Activated T-cell treated with anti-CD3 and anti-CD28 coated beads for 24 hours (primary cell): ENCODE measurements around the gene CTPS1.

Experiments used
- DNase-seq: peaks from one replicate; pipeline ENCODE4 v3.0.0-alpha.2; 2020; ENCODE audit warnings: low read depth

The CTPS1 gene

GRCh38 chr1:41025979-41026819, 46.7 kb downstream of the CTPS1 start:
- DNase-seq = no peak

- no peak for DNase-seq
These were observed 48.6 kb downstream of the CTPS1 start for GRCh38 chr1:41028034-41028642.

GRCh38 chr1:41030872-41031616, 51.5 kb downstream of the CTPS1 start:
- no peak for DNase-seq

GRCh38 chr1:41032147-41032546, 52.7 kb downstream of the CTPS1 start:
- DNase-seq = no peak

- DNase-seq = no peak
These were observed 53.8 kb downstream of the CTPS1 start for GRCh38 chr1:41033272-41033671.

- no peak for DNase-seq
These were observed 57.8 kb downstream of the CTPS1 start for GRCh38 chr1:41037116-41037903.

- no peak for DNase-seq
These were observed 58.6 kb downstream of the CTPS1 start for GRCh38 chr1:41038110-41038509.

- DNase-seq = no peak
These were observed 62.2 kb downstream of the CTPS1 start for GRCh38 chr1:41041614-41042270.

GRCh38 chr1:41044187-41044586, 64.7 kb downstream of the CTPS1 start:
- DNase-seq = no peak

GRCh38 chr1:41045740-41046139, 66.2 kb downstream of the CTPS1 start:
- DNase-seq = no peak

- DNase-seq = no peak
These were observed 66.9 kb downstream of the CTPS1 start for GRCh38 chr1:41046347-41046775.

GRCh38 chr1:41048540-41048939, 69.0 kb downstream of the CTPS1 start:
- DNase-seq = no peak

GRCh38 chr1:41051022-41051421, 71.5 kb downstream of the CTPS1 start:
- DNase-seq = no peak

GRCh38 chr1:41053316-41053715, 73.8 kb downstream of the CTPS1 start:
- no peak for DNase-seq

- DNase-seq = no peak
These were observed 77.4 kb downstream of the CTPS1 start for GRCh38 chr1:41056907-41057306.
